Neuron (in vitro differentiated cells): ENCODE data around the gene ZNF14.
"Not testable (repeated sequence)": the region's sequence is repeated elsewhere in the genome, so short reads cannot be mapped to it uniquely, and the experiment has no call there.

Source experiments
- H2AFZ ChIP-seq: one replicate; pipeline ENCODE4 v1.6.1; 2013; ENCODE audit warnings: low read depth, mild to moderate bottlenecking, inconsistent platforms, low read length, moderate library complexity
- H3K27me3 ChIP-seq: one replicate; pipeline ENCODE4 v1.6.1; 2013; ENCODE audit warnings: low read length; ENCODE audit not compliant: insufficient read depth
- H3K36me3 ChIP-seq: one replicate; pipeline ENCODE4 v1.6.1; 2013; ENCODE audit warnings: low read length; ENCODE audit not compliant: insufficient read depth
- H3K4me1 ChIP-seq: one replicate; pipeline ENCODE4 v1.6.1; 2013; ENCODE audit warnings: low read length; ENCODE audit not compliant: insufficient read depth
- H3K4me3 ChIP-seq: 2 replicates; pipeline ENCODE4 v1.5.1; 2013; ENCODE audit warnings: mild to moderate bottlenecking, low read length, moderate library complexity
- H3K9me3 ChIP-seq: one replicate; pipeline ENCODE4 v1.6.1; 2013; ENCODE audit warnings: low read length

Gene ZNF14

DNA sequence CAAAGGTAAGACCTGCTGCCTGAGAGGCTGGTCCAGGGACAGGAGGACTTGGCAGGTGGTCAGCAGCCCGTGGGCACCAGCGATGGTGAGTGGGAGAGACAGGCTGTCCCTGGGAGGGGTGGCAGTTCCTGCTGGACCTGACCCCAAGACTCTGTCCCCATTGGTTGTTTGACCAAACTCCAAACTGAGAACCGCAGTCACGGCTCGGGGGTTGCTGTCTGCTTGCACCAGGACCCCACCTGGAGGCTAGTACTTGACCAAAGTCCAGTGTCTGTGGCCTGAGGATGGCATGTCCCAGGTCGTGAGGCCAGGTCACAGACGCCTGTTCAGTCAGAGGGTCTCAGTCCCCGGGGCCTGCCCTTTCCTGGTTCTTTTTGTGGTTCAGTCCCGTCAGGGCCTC, 9.9 kb upstream of the ZNF14 start:
- Histone ChIP-seq H3K4me3 (no peak overlapping the region), H3K9me3 (peaks cover 22% of the 10 kb centered on the region), H3K27me3 (no peaks in the 10 kb centered on the region), H3K36me3 (no peaks in the 10 kb centered on the region), H2AFZ (no peak overlapping the region), H3K4me1 (no peaks in the 10 kb centered on the region)

DNA sequence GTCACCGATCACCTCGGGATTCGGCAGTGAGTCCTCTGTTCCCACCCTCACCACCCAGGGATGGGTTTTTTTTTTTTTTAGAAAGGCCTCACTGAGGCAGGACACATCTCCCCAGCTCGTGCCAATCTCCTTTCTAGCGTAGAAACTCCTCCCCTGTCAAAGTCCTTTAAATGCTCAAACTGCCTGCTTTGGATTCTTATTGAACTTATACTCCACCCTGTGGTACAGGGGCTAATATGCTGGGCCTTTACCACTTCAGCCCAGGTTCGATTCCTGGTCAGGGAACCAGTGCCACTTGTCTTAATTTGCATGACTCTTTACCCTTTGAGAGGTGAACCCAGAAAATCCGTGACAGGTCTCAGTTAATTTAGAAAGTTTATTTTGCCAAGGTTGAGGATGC, 8.3 kb upstream of the ZNF14 start:
- Histone ChIP-seq H3K9me3 (peaks cover 18% of the 10 kb centered on the region), H3K27me3 (no peaks in the 10 kb centered on the region), H3K4me3 (no peak overlapping the region), H3K4me1 (no peaks in the 10 kb centered on the region), H2AFZ (no peak overlapping the region), H3K36me3 (no peaks in the 10 kb centered on the region)

DNA sequence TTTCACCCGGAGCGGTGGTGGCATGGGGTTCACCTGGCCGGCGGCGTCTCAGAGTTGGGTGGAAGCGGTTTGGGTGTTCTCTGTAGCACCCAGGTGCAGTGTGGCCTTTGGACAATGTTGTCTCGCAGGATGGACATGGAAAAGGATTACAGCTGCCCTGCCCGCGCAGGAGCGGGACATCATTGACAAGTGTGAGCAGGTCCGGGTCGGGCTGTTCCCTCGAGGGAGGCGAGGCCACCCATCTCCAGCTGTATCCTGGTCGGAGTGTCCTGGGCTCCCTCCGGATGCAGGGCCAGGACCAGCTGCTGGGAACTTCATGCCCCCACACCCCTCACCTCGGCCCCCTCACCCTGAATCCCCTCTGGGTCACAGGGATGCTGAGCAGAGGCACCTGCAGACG, 7.8 kb upstream of the ZNF14 start:
- Histone ChIP-seq H3K4me3 (no peak overlapping the region), H3K4me1 (no peaks in the 10 kb centered on the region), H3K36me3 (no peaks in the 10 kb centered on the region), H3K27me3 (no peaks in the 10 kb centered on the region), H2AFZ (no peak overlapping the region), H3K9me3 (peaks cover 18% of the 10 kb centered on the region)

DNA sequence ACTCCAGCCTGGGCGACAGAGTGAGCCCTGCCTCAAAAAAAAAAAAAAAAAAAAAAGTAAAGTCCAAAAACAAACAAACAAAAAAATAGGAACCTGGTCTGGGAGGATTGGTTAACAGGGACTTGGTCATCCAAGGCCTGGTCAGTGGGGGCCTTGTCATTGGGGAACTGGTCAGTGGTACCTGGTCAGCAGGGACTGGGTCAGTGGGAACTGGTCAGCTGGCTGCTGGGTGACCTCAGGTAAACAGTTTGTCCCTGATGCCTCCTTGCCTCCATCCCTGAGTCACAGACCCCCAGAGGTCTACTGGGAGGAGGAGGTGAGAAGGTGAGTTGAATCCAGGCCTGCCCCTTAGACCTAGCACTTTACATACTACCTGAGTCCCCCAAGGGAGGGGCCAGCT, 5.7 kb upstream of the ZNF14 start:
- H3K4me3 ChIP-seq: no peak overlapping the region
- H3K36me3 ChIP-seq: no peaks in the 10 kb centered on the region
- H2AFZ ChIP-seq: no peak overlapping the region
- H3K27me3 ChIP-seq: no peaks in the 10 kb centered on the region
- H3K9me3 ChIP-seq: peaks cover 18% of the 10 kb centered on the region
- no peaks in the 10 kb centered on the region for H3K4me1 ChIP-seq

DNA sequence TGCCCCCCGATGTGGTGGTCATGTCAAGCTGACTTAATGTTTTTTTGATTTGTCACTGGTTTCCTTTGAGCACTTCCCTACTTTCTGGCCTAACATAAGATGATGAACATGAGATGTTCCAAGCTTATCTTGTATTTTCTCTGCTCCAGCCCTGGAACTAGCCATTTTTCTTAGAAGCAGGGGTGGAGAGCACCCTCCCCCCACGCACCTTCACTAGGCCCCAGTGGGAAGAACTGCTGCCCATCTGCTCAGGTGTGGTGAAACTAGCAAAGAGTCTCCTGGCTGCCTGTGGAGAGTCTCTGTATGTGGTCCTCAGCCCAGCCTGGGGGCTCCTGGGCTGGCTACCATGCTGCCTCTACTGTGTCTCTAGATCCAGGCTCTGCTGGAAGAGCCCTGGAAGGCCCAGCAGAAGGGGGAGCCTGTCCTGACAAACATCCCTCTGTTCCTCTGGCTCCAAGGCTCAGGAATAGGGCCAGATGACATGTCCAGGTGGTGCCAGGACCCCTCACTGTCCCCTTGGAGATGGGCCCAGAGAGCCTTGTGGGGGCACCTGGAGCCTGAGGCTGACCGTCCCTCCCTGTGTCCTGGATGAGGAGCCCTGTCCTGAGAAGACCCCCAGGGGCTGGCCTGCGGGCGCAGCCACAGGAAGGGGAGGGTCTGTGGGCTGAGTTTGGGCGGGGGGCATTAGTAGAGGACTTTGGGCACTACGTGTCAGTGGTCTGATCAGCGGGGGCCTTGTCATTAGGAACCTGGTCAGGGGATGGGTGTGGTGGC, 4.8 kb upstream of the ZNF14 start:
- Histone ChIP-seq H3K4me3 (no peak overlapping the region), H3K36me3 (no peaks in the 10 kb centered on the region), H3K9me3 (peaks cover 15% of the 10 kb centered on the region), H3K4me1 (no peaks in the 10 kb centered on the region), H2AFZ (no peak overlapping the region), H3K27me3 (no peaks in the 10 kb centered on the region)

DNA sequence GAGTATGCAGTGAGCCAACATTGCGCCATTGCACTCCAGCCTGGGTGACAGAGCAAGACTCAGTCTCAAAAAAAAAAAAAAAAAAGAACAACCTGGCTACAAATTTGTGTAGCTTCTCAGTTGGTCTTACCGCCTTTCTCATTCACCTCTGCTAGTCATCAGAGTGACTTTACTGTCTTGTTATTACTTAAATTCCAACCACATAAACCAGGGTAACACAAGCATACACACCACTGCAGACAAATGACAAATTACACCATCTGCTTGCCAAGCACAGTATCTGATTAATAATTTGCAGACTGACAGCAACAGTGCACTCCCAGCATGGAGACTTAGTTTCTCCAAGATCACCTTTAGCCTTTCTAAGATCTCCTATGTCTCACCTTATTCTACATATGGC, 11.0 kb downstream of the ZNF14 start:
- no peaks in the 10 kb centered on the region for H3K4me1 ChIP-seq
- peaks cover 22% of the 10 kb centered on the region for H3K36me3 ChIP-seq
- peaks cover 40% of the 10 kb centered on the region for H3K9me3 ChIP-seq
- no peak overlapping the region for H3K4me3 ChIP-seq
- H2AFZ ChIP-seq: no peak overlapping the region
- no peaks in the 10 kb centered on the region for H3K27me3 ChIP-seq

DNA sequence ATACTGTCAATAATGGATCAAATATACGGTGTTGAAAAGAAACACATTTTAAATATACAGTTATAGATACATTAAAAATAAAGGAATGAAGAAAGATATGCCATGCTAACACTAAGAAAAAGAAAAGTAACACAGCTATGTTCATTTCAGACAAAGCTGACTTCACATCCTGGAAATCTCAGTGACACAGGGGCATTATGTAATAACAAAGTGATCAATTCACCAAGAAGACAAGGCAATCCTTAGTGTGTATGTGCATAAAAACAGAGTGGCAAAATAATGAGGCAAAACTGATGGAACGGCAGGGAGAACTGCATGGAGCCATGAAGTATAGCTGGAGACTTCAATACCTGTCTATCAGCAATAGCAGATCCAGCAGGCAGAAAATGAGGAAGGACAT, 13.1 kb downstream of the ZNF14 start:
- Histone ChIP-seq H3K27me3 (no peaks in the 10 kb centered on the region), H3K36me3 (peaks cover 33% of the 10 kb centered on the region), H2AFZ (no peak overlapping the region), H3K4me3 (no peak overlapping the region), H3K4me1 (no peaks in the 10 kb centered on the region), H3K9me3 (peaks cover 60% of the 10 kb centered on the region)

DNA sequence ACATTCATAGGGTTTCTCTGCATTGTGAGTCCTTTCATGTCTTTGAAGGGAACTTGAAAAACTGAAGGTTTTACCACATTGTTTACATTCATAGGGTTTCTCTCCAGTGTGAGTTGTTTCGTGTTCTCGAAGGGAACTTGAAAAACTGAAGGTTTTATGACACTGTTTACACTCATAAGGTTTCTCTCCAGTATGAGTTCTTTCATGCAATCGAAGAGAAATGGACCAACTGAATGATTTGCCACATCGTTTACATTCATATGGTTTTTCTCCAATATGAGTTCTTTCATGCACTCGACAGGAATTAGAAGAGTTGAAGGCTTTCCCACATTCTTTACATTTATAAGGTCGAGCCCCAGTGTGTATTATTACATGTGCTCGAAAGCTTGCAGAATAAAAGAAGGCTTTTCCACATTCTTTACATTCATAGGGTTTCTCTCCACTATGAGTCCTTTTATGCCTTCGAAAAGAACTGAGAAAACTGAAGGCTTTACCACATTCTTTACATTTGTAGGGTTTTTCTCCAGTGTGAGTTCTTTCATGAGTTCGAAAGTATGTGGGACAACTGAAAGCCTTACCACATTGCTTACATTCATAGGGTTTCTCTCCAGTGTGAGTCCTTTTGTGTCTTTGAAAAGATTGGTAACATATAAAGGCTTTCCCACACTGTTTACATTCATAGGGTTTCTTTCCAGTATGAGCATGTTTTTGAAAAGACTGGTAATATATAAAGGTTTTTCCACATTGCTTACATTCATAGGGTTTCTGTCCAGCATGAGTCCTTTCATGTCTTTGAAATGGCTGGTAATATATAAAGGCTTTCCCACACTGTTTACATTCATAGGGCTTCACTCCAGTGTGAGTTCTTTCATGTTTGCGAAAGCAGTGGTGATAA, 20.7 kb downstream of the ZNF14 start:
- Histone ChIP-seq H3K27me3 (no peaks in the 10 kb centered on the region), H3K4me3 (no peak overlapping the region), H2AFZ (no peak overlapping the region), H3K9me3 (peaks cover 92% of the 10 kb centered on the region), H3K4me1 (no peaks in the 10 kb centered on the region), H3K36me3 (peaks cover 72% of the 10 kb centered on the region)

DNA sequence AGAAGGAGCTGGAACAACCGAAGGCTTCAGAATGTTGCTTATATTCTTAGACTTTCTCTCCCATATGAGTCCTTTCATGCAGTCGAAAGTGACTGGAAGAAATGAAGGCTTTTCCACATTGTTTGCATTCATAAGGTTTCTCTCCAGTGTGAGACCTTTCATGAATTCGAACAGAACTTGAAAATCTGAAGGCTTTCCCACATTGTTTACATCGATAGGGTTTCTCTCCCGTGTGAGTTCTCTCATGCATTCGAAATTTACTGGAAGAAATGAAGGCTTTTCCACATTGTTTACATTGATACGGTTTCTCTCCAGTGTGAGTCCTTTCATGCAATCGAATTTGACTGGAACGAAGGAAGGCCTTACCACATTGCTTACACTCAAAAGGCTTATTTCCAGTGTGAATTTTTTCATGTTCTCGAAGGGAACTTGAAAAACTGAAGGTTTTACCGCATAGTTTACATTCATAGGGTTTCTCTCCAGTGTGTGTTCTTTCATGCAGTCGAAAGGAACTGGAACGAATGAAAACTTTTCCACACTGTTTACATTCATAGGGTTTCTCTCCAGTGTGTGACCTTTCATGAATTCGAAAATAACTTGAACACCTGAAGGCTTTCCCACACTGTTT, 21.5 kb downstream of the ZNF14 start:
- Histone ChIP-seq H3K9me3 (peaks cover 88% of the 10 kb centered on the region), H3K4me3 (no peak overlapping the region), H2AFZ (no peak overlapping the region), H3K36me3 (peaks cover 67% of the 10 kb centered on the region), H3K27me3 (no peaks in the 10 kb centered on the region), H3K4me1 (no peaks in the 10 kb centered on the region)

DNA sequence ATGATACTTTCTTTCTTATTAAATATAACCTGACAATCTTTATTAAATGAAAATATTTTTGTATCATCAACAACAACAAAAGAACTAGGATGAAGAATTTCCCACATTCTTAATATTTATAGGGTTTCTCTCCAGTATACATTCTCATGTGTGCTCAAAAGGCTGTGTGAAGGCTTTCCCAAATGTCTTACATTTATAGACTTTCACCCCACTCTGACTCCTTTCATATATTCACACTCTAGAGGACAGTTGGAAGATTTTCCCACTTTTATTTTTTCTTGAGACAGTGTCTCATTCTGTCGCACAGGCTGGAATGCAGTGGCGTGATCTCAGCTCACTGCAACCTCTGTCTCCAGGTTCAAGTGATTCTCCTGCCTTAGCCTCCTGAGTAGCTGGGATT, 22.4 kb downstream of the ZNF14 start:
- Histone ChIP-seq H3K36me3 (peaks cover 66% of the 10 kb centered on the region), H2AFZ (no peak overlapping the region), H3K9me3 (peaks cover 86% of the 10 kb centered on the region), H3K27me3 (no peaks in the 10 kb centered on the region), H3K4me1 (no peaks in the 10 kb centered on the region), H3K4me3 (no peak overlapping the region)

DNA sequence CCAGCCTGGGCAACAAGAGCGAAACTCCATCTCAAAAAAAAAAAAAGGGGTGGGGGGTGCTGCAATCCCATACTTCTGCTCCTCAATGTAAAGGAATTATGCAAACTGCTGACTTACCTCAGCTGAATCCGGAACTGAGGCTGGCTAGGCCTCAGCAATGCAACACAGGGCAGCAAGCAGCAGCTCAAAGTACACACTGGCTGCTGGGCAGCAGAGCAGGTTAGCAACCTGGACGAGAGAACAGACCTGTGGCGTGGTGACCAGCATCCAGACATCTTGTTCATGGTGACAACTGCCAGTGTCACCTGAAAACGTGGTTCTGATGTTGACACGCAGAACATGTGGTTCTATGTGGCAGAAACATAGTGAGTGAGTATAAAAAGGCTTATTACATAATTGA, 28.1 kb downstream of the ZNF14 start:
- Histone ChIP-seq H2AFZ (no peak overlapping the region), H3K9me3 (peaks cover 54% of the 10 kb centered on the region), H3K4me1 (no peaks in the 10 kb centered on the region), H3K36me3 (peaks cover 15% of the 10 kb centered on the region), H3K27me3 (no peaks in the 10 kb centered on the region), H3K4me3 (no peak overlapping the region)

DNA sequence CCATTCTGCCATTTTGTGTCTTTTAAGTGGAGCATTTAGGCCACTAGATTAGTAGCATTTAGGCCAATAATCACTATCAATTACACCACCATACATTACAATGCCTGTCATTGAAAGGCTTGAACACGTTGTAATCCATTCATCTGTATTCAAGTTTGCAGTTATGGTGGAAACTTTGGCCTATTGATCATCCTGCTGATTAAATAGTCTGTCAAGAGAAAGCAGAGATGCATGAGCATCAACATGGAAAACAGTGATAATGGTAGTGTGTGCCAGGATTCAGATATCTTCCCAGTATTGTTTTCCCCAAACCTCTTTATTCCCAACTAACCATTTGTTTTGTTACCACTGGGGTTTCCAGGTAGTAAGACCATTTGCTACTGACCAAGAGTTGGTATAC, 32.4 kb downstream of the ZNF14 start:
- H3K4me1 ChIP-seq, H2AFZ ChIP-seq, H3K36me3 ChIP-seq, H3K4me3 ChIP-seq, H3K27me3 ChIP-seq: not testable (repeated sequence)
- H3K9me3 ChIP-seq: peaks cover 24% of the 10 kb centered on the region

DNA sequence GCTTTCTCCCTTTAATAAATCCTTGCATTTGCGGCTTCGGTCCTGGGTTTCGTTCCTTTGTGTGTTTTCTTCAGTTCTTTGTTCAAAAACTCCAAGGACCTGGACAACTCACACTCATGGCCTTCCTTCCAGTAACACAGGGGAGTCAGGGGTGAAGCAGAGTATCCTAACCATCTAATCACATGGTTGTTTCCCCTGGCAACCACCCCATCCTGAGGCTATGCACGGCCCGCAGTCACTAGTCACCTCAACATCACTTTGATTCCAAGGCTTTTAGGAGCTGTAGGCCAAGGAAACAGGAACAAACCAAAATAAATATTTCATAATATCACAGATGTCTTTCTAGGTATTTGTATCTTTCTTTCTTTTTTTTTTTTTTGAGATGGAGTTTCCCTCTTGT, 35.3 kb downstream of the ZNF14 start:
- Histone ChIP-seq H3K4me3 (no peak overlapping the region), H3K9me3 (peaks cover 11% of the 10 kb centered on the region), H3K27me3 (no peaks in the 10 kb centered on the region), H2AFZ (no peak overlapping the region), H3K4me1 (no peaks in the 10 kb centered on the region), H3K36me3 (no peaks in the 10 kb centered on the region)
